Stimulated activated CD8-positive, alpha-beta memory T cell treated with anti-CD3 and anti-CD28 coated beads, Interleukin-15, amount 100 ng/mL, for 24 hours (primary cell): ENCODE results near the gene SIPA1L3.

Experiments used
- DNase-seq: peaks from one replicate; pipeline ENCODE4 v3.0.0-alpha.2; 2020; ENCODE audit warnings: low read depth

The SIPA1L3 gene

GRCh38 chr19:38239816-38240215 is 332.8 kb downstream of the SIPA1L3 start:
- no peak for DNase-seq

GRCh38 chr19:38243279-38243673 is 336.3 kb downstream of the SIPA1L3 start:
- DNase-seq = no peak

- DNase-seq = no peak
Measured at GRCh38 chr19:38245826-38246498, 339.0 kb downstream of the SIPA1L3 start.

- DNase-seq = no peak
Measured at GRCh38 chr19:38247126-38247525, 340.1 kb downstream of the SIPA1L3 start.

GRCh38 chr19:38247734-38248268 is 340.8 kb downstream of the SIPA1L3 start:
- no peak for DNase-seq

- DNase-seq = no peak
Measured at GRCh38 chr19:38248421-38248820, 341.4 kb downstream of the SIPA1L3 start.

GRCh38 chr19:38250428-38250820 is 343.4 kb downstream of the SIPA1L3 start:
- DNase-seq = no peak

- no peak for DNase-seq
Measured at GRCh38 chr19:38250821-38251563, 344.0 kb downstream of the SIPA1L3 start.

GRCh38 chr19:38251564-38252051 is 344.6 kb downstream of the SIPA1L3 start:
- no peak for DNase-seq

- no peak for DNase-seq
Measured at GRCh38 chr19:38252385-38252784, 345.4 kb downstream of the SIPA1L3 start.

GRCh38 chr19:38252941-38253691 is 346.1 kb downstream of the SIPA1L3 start:
- no peak for DNase-seq

- DNase-seq = no peak
Measured at GRCh38 chr19:38253788-38254187, 346.8 kb downstream of the SIPA1L3 start.

- DNase-seq = no peak
Measured at GRCh38 chr19:38255383-38256014, 348.5 kb downstream of the SIPA1L3 start.
